Activated CD4-positive, CD25-positive, alpha-beta regulatory T cell treated with anti-CD3 and anti-CD28 coated beads, Interleukin-2, amount 50 U/mL, for 72 hours (primary cell): ENCODE measurements around the gene ADNP.
"Not testable (repeated sequence)": the region's sequence is repeated elsewhere in the genome, so short reads cannot be mapped to it uniquely, and the experiment has no call there.

Experiments
- DNase-seq: peaks from one replicate; pipeline ENCODE4 v3.0.0; 2021

ADNP gene

GRCh38 chr20:50898475-50898874 lies 32.8 kb downstream of the ADNP start:
- DNase-seq, result no peak

GRCh38 chr20:50895111-50895830 lies 36.0 kb downstream of the ADNP start:
- no peak for DNase-seq

GRCh38 chr20:50893620-50894019 lies 37.6 kb downstream of the ADNP start:
- no peak for DNase-seq

DNA sequence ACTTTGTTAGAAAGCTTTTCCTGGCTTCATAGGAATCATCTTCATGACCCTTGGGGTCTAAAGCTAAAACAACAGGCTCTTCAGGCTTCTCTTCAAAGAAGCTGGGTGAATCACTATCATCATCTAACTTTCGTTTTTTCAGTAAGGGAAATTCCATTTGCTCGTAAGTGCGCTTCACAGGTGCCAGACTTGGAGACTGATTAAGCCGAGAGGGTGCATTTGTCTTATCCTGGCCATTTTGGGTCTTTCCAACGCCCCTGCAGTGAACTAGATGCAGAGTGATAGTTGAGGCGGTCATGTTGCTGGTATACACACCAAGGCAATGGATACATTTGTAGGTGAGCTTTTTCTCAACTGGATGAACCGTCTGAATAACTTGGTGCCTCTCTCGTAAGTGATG lies 38.8 kb downstream of the ADNP start:
- DNase-seq, result no peak

- DNase-seq, result no peak
Measured at GRCh38 chr20:50891138-50891537, 40.1 kb downstream of the ADNP start.

DNA sequence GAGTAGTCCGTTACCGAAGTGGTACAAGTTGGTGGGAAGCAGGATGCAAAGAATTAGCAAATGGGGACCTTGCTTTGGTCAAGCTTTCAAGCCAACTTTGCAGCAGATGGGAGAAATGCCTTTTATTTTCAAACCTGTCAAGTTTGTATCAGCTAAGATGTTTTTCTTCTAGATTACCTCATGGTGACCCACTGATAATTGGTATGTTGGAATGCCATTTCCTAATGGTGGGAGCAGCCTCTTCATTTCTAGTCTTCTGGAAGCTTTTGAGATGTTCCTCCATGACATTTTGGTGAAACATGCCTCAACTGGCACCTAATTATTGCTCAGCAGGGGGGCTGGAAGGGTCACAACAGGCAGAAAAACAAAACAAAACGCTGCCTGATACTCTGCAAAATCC lies 43.7 kb downstream of the ADNP start:
- no peak for DNase-seq

DNA sequence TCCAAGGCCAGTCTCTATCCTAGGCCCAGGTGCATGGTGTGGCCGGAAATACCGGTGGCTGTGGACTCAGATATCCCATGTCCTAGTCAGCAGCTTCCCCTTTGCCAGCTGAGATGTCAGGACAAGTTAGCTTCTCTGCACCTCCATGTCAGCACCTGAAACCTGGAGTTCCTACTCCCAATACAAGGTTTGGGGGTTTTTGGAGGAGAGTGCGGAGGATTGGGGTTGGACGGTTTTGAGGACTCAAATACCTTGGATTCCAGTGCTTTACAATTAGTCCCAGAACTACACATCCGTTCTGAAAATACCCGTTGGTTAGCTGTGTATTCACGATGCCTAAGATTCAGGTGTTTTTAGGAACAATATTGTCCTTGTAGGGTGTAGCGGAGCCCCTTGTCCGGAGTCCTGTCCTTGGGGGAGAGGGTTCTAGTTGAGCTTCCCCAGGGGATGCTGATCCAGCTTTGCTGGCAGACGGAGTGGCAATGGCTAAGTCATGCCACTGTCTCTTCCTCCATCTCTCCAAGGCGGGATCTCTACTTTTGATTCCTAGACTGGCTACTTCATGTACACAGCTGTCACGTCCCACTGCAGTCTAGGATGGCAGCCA lies 45.0 kb downstream of the ADNP start:
- no peak for DNase-seq

DNA sequence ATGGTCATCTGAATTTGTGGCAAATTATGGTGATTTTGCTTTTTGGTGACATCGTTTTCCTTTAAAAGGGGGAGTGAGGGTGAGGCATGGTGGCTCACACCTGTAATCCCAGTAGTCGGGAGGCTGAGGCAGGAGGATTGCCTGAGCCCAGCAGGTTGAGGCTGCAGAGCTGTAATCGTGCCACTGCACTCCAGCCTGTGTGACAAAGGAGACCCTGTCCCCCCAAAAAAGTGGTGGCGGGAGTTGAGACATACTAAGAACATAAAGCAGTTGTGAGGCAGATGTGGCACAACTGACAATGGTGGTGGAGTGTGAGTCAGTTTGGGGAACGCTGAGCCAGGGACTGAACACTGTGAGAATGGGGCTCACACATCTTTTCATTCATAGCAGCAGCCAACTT lies 45.5 kb downstream of the ADNP start:
- no peak for DNase-seq

DNA sequence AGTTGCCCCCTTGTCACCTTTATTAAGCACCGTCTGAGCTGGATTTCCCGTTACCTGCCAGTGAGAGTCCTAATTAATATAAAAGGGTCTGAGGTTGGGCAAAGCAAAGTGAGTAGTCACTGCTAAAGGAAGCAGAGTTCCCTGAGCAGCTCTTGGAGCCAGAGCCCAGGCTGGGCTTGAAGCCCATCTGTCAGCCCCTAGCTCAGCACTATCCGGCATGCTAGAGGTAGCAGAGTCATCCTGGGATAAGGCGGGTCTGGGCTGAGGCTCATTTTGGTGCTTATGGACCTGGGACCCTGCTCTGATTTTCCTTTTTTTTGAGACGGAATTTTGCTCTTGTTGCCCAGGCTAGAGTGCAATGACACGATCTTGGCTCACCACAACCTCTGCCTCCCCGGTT lies 46.2 kb downstream of the ADNP start:
- no peak for DNase-seq

DNA sequence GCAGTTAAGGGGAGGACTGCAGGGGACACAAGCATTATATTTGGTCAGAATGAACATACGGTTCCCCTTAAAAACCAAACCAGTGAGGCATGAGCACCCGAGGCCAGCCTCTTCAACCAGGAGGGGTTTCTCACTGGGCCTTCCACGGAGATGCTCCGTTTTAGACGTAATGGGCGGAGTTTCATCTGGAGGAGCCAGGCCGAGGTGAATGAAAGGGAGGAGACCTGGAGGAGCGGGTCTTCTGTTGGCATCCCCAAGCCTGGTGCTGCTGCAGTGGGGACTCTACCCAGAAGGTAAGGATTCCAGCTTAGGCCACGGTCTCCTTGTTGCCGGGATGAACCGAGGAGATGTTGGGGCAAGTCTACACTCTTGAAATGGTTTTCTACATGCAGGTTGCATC lies 47.4 kb downstream of the ADNP start:
- no peak for DNase-seq

DNA sequence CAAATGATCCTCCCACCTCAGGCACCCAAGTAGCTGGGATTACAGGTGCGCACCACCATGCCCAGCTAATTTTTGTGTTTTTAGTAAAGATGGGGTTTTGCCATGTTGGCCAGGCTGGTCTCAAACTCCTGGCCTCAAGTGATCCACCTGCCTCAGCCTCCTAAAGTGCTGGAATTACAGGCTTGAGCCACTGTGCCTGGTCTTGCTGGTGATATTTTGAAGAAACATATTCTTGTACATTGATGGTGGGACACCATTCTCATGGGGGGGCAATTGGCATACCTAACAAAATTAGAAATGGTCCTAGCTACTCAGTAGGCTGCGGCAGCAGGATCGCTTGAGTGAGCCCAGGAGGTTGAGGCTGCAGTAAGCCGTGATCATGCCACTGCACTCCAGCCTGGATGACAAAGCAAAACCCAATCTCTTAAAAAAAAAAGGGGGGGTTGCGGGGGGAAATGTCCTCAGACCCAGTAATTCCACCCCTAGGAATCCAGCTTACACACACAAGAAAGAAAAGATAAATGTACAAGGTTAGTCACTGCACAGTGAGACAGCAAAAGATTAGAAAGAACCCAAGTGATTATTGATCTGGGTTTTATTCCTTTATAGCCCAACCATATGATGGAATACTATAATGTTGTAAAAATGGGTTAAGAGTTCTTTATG lies 49.3 kb downstream of the ADNP start:
- DNase-seq, result not testable (repeated sequence)

GRCh38 chr20:50879649-50880550 lies 51.3 kb downstream of the ADNP start:
- no peak for DNase-seq

GRCh38 chr20:50877232-50877743 lies 53.9 kb downstream of the ADNP start:
- DNase-seq, result no peak

GRCh38 chr20:50876816-50877215 lies 54.4 kb downstream of the ADNP start:
- no peak for DNase-seq

DNA sequence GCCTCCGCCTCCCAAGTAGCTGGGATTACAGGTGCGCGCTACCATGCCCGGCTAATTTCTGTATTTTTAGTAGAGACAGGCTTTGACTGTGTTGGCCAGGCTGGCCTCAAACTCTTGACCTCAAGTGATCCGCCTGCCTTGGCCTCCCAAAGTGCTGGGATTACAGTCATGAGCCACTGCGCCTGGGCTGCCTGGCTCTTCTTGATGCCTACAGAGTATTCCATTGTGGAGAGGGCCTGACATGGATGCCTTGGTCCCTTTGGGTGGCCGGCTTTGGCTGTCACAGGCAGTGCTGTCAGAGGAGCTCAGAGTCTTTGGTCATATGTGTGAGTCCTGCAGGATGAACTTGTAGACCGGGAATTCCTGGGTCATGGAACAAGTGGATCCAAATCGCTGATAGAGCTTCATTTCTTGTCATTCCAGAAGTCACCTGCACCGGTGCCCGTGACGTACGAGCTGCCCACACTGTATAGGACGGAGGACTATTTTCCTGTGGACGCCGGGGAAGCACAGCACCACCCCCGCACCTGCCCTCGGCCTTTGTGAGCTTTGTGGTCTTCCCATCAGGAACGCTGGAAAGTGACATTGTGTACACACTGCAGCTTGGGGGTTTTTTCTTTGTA lies 55.1 kb downstream of the ADNP start:
- DNase-seq, result no peak

- no peak for DNase-seq
Measured at GRCh38 chr20:50874758-50875665, 56.2 kb downstream of the ADNP start.

DNA sequence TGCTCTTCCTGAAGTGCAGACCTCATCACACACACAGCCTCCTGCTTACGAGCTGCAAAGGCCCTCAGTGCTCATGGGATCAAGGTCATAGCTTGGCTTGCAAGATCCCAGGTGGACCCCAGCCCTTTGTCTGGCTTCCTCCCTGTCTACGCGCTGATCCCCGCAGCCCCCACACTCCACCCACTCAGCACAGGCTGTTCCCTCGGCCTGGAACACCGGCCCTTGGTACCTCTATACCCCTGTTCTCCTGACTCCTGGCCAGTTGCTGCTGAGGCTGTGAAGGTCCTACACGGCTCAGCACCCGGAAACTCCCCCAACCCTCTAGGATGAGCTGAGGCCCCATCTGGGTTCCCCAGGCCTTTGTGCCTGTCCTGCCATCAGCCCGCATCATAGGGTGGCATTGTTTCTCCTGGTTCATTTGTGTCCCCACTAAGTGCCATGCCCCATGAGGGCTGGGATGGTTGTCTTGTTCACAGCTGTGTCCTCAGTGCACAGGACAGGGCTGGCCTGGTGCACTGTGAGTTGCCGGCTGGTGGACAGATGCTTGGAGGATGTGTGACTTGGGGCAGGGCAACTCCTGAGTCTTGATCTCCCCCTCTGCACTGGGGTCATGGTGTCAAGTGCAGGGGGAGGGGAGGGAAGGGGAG lies 57.0 kb downstream of the ADNP start:
- no peak for DNase-seq

GRCh38 chr20:50873585-50873984 lies 57.7 kb downstream of the ADNP start:
- no peak for DNase-seq

- DNase-seq, result no peak
Measured at GRCh38 chr20:50872560-50873425, 58.4 kb downstream of the ADNP start.
